ENCODE data around the gene APOBEC3G.
"Not testable (repeated sequence)": the region's sequence is repeated elsewhere in the genome, so short reads cannot be mapped to it uniquely, and the experiment has no call there.

Gene APOBEC3G

GRCh38 chr22:39041908-39042307 lies 35.2 kb upstream of the APOBEC3G start:
- no peak for TF ChIP-seq CTCF (IDR thresholded peaks at IDR 0.05; ENCODE audit: borderline replicate concordance, insufficient read depth, low read depth, low read length)

GRCh38 chr22:39043063-39043462 lies 34.0 kb upstream of the APOBEC3G start:
- H3K4me3 ChIP-seq (ENCODE audit: low read depth, low read length) = not testable (repeated sequence)

More at GRCh38 chr22:39041908-39042307, 35.2 kb upstream of the APOBEC3G start:
- H3K4me3 ChIP-seq (ENCODE audit: low read depth, low read length) = peak overlapping the region; percentile 10

GRCh38 chr22:39045136-39045535 lies 31.9 kb upstream of the APOBEC3G start:
- not testable (repeated sequence) for H3K4me3 ChIP-seq (ENCODE audit: low read depth, low read length)

GRCh38 chr22:39049486-39049885 lies 27.6 kb upstream of the APOBEC3G start:
- H3K4me3 ChIP-seq (ENCODE audit: low read depth, low read length) = not testable (repeated sequence)

- H3K4me3 ChIP-seq (ENCODE audit: low read depth, low read length) = not testable (repeated sequence)
Measured at GRCh38 chr22:39051844-39052495, 25.1 kb upstream of the APOBEC3G start.

GRCh38 chr22:39055658-39056057 lies 21.4 kb upstream of the APOBEC3G start:
- no peak for TF ChIP-seq CTCF (IDR thresholded peaks at IDR 0.05; ENCODE audit: borderline replicate concordance, insufficient read depth, low read depth, low read length)
- H3K4me3 ChIP-seq (ENCODE audit: low read depth, low read length) = no peak overlapping the region

- not testable (repeated sequence) for H3K4me3 ChIP-seq (ENCODE audit: low read depth, low read length)
Measured at GRCh38 chr22:39061290-39061689, 15.8 kb upstream of the APOBEC3G start.

- not testable (repeated sequence) for H3K4me3 ChIP-seq (ENCODE audit: low read depth, low read length)
Measured at GRCh38 chr22:39061951-39062350, 15.1 kb upstream of the APOBEC3G start.

GRCh38 chr22:39063904-39064303 lies 13.2 kb upstream of the APOBEC3G start:
- H3K4me3 ChIP-seq (ENCODE audit: low read depth, low read length) = not testable (repeated sequence)

GRCh38 chr22:39066442-39067276 lies 10.4 kb upstream of the APOBEC3G start:
- H3K4me3 ChIP-seq (ENCODE audit: low read depth, low read length) = peak overlapping the region; percentile 52

- peak overlapping the region; percentile 52 for H3K4me3 ChIP-seq (ENCODE audit: low read depth, low read length)
- TF ChIP-seq CTCF (IDR thresholded peaks at IDR 0.05; ENCODE audit: borderline replicate concordance, insufficient read depth, low read depth, low read length) = peak; percentile 33; the same call in 1 of the 2 replicates
Measured at GRCh38 chr22:39068033-39068785, 8.9 kb upstream of the APOBEC3G start.
